Activated CD8-positive, alpha-beta memory T cell treated with anti-CD3 and anti-CD28 coated beads for 48 hours (primary cell): Measurements from ENCODE around the gene ATP6V1C2.
"Not testable (repeated sequence)": the region's sequence is repeated elsewhere in the genome, so short reads cannot be mapped to it uniquely, and the experiment has no call there.

Experiments
- DNase-seq, 3 experiments: peaks; one replicate each; pipeline ENCODE4 v3.0.0-alpha.2; 2020; ENCODE audit warnings: low read depth in 2 of 3, low spot score in 2 of 3

ATP6V1C2 gene

GRCh38 chr2:10811517-10811916 lies 90.1 kb downstream of the ATP6V1C2 start:
- DNase-seq = no peak

GRCh38 chr2:10812362-10813162 lies 91.1 kb downstream of the ATP6V1C2 start, which contains the start of gene PDIA6:
Gene PDIA6 (minus strand): TSS chr2:10812785. CDS start chr2:10812696, 89 bp downstream.
- DNase-seq = peak; percentile 86 to 92 (median 88)

GRCh38 chr2:10813163-10814138 lies 92.0 kb downstream of the ATP6V1C2 start:
- DNase-seq = not testable (repeated sequence)

- no peak for DNase-seq
Measured at GRCh38 chr2:10814142-10814541, 92.7 kb downstream of the ATP6V1C2 start.

- no peak for DNase-seq
Measured at GRCh38 chr2:10814571-10815331, 93.3 kb downstream of the ATP6V1C2 start.

GRCh38 chr2:10817413-10817812 lies 96.0 kb downstream of the ATP6V1C2 start:
- no peak for DNase-seq

- DNase-seq = not testable (repeated sequence)
Measured at GRCh38 chr2:10818305-10818704, 96.9 kb downstream of the ATP6V1C2 start.

- no peak for DNase-seq
Measured at GRCh38 chr2:10818984-10819383, 97.6 kb downstream of the ATP6V1C2 start.

GRCh38 chr2:10819714-10820314 lies 98.4 kb downstream of the ATP6V1C2 start:
- DNase-seq = no peak

- no peak for DNase-seq
Measured at GRCh38 chr2:10820562-10820961, 99.1 kb downstream of the ATP6V1C2 start.

- no peak for DNase-seq
Measured at GRCh38 chr2:10820978-10821695, 99.7 kb downstream of the ATP6V1C2 start.

GRCh38 chr2:10824191-10824590 lies 102.8 kb downstream of the ATP6V1C2 start:
- no peak for DNase-seq

- no peak for DNase-seq
Measured at GRCh38 chr2:10826026-10826425, 104.6 kb downstream of the ATP6V1C2 start.

- no peak for DNase-seq
Measured at GRCh38 chr2:10826625-10827024, 105.2 kb downstream of the ATP6V1C2 start.

GRCh38 chr2:10828346-10828745 lies 106.9 kb downstream of the ATP6V1C2 start:
- no peak for DNase-seq

GRCh38 chr2:10829299-10829698 lies 107.9 kb downstream of the ATP6V1C2 start:
- no peak for DNase-seq

- no peak for DNase-seq
Measured at GRCh38 chr2:10830203-10830602, 108.8 kb downstream of the ATP6V1C2 start.

GRCh38 chr2:10830641-10831399 lies 109.4 kb downstream of the ATP6V1C2 start:
- DNase-seq = no peak

- DNase-seq = no peak
Measured at GRCh38 chr2:10831400-10831985, 110.1 kb downstream of the ATP6V1C2 start.
